GM18858 (cell line): ENCODE data around the gene CELA2A.
A peak's percentile ranks its signal among the peaks of the same experiment; 100 is the strongest.

ENCODE experiments used
- ATAC-seq: cut with Tn5 transposase; IDR thresholded peaks from one replicate; pipeline ENCODE4 v1.9.1; 2021; ENCODE audit not compliant: unreplicated experiment

The CELA2A gene

GRCh38 chr1:15456313-15456954 is at the start of gene CELA2A:
CELA2A (plus strand) TSS chr1:15456732; CDS start chr1:15456754, 22 bp downstream.
- no peak for ATAC-seq

- no peak for ATAC-seq
Observed at GRCh38 chr1:15407580-15407979, 49.0 kb upstream of the CELA2A start.

- no peak for ATAC-seq
Observed at GRCh38 chr1:15408890-15409387, 47.6 kb upstream of the CELA2A start.

- peak; percentile 52 for ATAC-seq
Observed at GRCh38 chr1:15409388-15410222, 46.9 kb upstream of the CELA2A start, which contains the start of gene EFHD2. EFHD2 (plus strand) TSS chr1:15409888; CDS start chr1:15409972, 84 bp downstream.

- ATAC-seq: no peak
Observed at GRCh38 chr1:15410223-15410883, 46.2 kb upstream of the CELA2A start.

- ATAC-seq: no peak
Observed at GRCh38 chr1:15410884-15411245, 45.7 kb upstream of the CELA2A start.

- peak; percentile 47 for ATAC-seq
Observed at GRCh38 chr1:15411593-15412137, 44.9 kb upstream of the CELA2A start.

- ATAC-seq: no peak
Observed at GRCh38 chr1:15412175-15412800, 44.2 kb upstream of the CELA2A start.

GRCh38 chr1:15412843-15413242 is 43.7 kb upstream of the CELA2A start:
- ATAC-seq: no peak

GRCh38 chr1:15413563-15414444 is 42.7 kb upstream of the CELA2A start:
- no peak for ATAC-seq

GRCh38 chr1:15414445-15414983 is 42.0 kb upstream of the CELA2A start:
- no peak for ATAC-seq

GRCh38 chr1:15417059-15417934 is 39.2 kb upstream of the CELA2A start:
- ATAC-seq: no peak

- ATAC-seq: no peak
Observed at GRCh38 chr1:15418806-15419515, 37.6 kb upstream of the CELA2A start.

GRCh38 chr1:15420853-15421465 is 35.6 kb upstream of the CELA2A start:
- no peak for ATAC-seq

- no peak for ATAC-seq
Observed at GRCh38 chr1:15422871-15423270, 33.7 kb upstream of the CELA2A start.

- no peak for ATAC-seq
Observed at GRCh38 chr1:15423355-15424077, 33.0 kb upstream of the CELA2A start.

GRCh38 chr1:15424146-15424667 is 32.3 kb upstream of the CELA2A start:
- ATAC-seq: no peak
